HepG2 (cell line): ENCODE data around the gene SLIT3.

Experiments
- ELF1 ChIP-seq: sonication (generic); formaldehyde crosslinking; IDR thresholded peaks from 2 replicates; pipeline ENCODE4 v1.4.0; 2020; ENCODE audit warnings: missing genetic modification reagents
- EP300 ChIP-seq, 3 experiments: sonication (generic) in 1 of 3; formaldehyde crosslinking in 1 of 3; IDR thresholded peaks; 2 replicates each; pipeline versions ENCODE4 v1.5.1 to v1.6.1; 2011 to 2020; ENCODE audit warnings: low read depth in 2 of 3, low read length in 2 of 3, borderline replicate concordance in 1 of 3, improper control_type of control experiment in 1 of 3, mild to moderate bottlenecking in 1 of 3, missing genetic modification reagents in 1 of 3, moderate library complexity in 1 of 3
- ZNF225 ChIP-seq: sonication (generic); formaldehyde crosslinking; IDR thresholded peaks from 2 replicates; pipeline ENCODE4 v1.4.0; 2020; ENCODE audit warnings: mild to moderate bottlenecking, missing genetic modification reagents
- ZNF256 ChIP-seq: sonication (generic); formaldehyde crosslinking; conservative IDR thresholded peaks from 2 replicates; pipeline ENCODE4 v1.4.0; 2020; ENCODE audit warnings: missing genetic modification reagents
- ZNF891 ChIP-seq: sonication (generic); formaldehyde crosslinking; IDR thresholded peaks from 2 replicates; pipeline ENCODE4 v1.5.0; 2020; ENCODE audit warnings: mild to moderate bottlenecking, missing genetic modification reagents
- TF ChIP-seq, protein P1 (sequence below): sonication (generic); formaldehyde crosslinking; IDR thresholded peaks from 2 replicates; pipeline ENCODE4 v1.4.0; 2020; ENCODE audit warnings: missing genetic modification reagents

DNA sequence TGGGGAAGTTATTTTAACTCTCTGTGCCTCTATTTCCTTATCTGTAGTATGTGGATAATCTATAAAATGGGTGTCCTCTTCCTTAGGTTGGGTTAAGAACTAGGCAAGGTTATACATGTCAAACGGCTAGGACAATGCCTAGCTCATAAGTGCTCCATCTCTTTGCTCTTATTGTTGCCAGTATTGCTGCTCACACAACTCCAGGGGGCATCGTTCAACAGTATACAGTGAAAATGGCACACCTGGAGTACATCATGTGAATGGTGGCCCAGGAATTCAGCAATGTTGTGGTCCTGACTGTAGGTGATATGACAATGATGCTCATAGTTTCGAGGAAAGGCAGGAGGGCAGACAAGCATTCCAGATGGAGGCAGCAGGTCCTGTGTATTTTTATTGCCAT, 30.1 kb downstream of the SLIT3 start:
- TF ChIP-seq, protein P1, sequence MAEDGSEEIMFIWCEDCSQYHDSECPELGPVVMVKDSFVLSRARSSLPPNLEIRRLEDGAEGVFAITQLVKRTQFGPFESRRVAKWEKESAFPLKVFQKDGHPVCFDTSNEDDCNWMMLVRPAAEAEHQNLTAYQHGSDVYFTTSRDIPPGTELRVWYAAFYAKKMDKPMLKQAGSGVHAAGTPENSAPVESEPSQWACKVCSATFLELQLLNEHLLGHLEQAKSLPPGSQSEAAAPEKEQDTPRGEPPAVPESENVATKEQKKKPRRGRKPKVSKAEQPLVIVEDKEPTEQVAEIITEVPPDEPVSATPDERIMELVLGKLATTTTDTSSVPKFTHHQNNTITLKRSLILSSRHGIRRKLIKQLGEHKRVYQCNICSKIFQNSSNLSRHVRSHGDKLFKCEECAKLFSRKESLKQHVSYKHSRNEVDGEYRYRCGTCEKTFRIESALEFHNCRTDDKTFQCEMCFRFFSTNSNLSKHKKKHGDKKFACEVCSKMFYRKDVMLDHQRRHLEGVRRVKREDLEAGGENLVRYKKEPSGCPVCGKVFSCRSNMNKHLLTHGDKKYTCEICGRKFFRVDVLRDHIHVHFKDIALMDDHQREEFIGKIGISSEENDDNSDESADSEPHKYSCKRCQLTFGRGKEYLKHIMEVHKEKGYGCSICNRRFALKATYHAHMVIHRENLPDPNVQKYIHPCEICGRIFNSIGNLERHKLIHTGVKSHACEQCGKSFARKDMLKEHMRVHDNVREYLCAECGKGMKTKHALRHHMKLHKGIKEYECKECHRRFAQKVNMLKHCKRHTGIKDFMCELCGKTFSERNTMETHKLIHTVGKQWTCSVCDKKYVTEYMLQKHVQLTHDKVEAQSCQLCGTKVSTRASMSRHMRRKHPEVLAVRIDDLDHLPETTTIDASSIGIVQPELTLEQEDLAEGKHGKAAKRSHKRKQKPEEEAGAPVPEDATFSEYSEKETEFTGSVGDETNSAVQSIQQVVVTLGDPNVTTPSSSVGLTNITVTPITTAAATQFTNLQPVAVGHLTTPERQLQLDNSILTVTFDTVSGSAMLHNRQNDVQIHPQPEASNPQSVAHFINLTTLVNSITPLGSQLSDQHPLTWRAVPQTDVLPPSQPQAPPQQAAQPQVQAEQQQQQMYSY (CRISPR knock-in tag) = no peak
- TF ChIP-seq ELF1 = no peak
- no peak for TF ChIP-seq EP300 (IDR thresholded peaks at IDR 0.05; ENCODE audit: low read depth in 2 of 2, low read length in 2 of 2)
- no peak for TF ChIP-seq EP300 (CRISPR knock-in tag; IDR thresholded peaks at IDR 0.05; ENCODE audit: borderline replicate concordance)
- no peak for TF ChIP-seq ZNF256 (CRISPR knock-in tag)
- TF ChIP-seq ZNF225 (CRISPR knock-in tag) = no peak
- TF ChIP-seq ZNF891 (CRISPR knock-in tag) = no peak
